ENCODE results near the gene IL36RN.
"Not testable (repeated sequence)": the region's sequence is repeated elsewhere in the genome, so short reads cannot be mapped to it uniquely, and the experiment has no call there.

GRCh38 chr2:113096842-113097618, 38.0 kb downstream of the IL36RN start:
- not testable (repeated sequence) for TF ChIP-seq POLR2A (IDR thresholded peaks at IDR 0.05)
- TF ChIP-seq, protein P1, sequence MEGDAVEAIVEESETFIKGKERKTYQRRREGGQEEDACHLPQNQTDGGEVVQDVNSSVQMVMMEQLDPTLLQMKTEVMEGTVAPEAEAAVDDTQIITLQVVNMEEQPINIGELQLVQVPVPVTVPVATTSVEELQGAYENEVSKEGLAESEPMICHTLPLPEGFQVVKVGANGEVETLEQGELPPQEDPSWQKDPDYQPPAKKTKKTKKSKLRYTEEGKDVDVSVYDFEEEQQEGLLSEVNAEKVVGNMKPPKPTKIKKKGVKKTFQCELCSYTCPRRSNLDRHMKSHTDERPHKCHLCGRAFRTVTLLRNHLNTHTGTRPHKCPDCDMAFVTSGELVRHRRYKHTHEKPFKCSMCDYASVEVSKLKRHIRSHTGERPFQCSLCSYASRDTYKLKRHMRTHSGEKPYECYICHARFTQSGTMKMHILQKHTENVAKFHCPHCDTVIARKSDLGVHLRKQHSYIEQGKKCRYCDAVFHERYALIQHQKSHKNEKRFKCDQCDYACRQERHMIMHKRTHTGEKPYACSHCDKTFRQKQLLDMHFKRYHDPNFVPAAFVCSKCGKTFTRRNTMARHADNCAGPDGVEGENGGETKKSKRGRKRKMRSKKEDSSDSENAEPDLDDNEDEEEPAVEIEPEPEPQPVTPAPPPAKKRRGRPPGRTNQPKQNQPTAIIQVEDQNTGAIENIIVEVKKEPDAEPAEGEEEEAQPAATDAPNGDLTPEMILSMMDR (IDR thresholded peaks at IDR 0.05): not testable (repeated sequence)

Data from heart left ventricle (tissue), 13 donors.